ENCODE measurements around the gene HIGD1C. TPM values are rescaled to one million over a fixed set of nuclear protein-coding genes. Genes with fewer than 3 reads are reported as not detected.
"Not testable (repeated sequence)": the region's sequence is repeated elsewhere in the genome, so short reads cannot be mapped to it uniquely, and the experiment has no call there.

HIGD1C gene
- polyA plus RNA-seq, 1 donor from 2014 or later: 1.4 TPM

DNA sequence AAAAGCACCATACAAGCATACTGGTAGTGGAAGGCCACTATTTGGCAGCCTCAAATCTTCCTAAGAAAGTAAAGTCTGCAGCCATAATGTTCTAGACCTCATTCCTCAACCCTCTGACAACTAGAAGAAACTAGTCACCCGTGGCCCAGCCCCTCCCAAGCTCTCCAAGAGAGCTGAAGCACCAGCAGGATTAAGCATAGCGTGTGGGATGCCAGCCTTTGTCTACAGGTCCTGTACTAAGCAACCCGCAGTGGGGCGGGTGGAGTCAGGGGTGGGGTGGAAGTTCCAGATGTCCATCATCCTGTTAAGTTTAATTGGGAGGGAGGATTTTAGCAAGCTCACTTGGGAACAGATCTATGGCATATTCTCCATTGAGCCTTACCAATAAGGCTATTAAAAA lies 59.6 kb downstream of the HIGD1C start:
- Mint-ChIP-seq H3K9me3 (no peaks in the 10 kb centered on the region), H3K27me3 (no peaks in the 10 kb centered on the region), H3K27ac (no peak overlapping the region), H3K36me3 (no peaks in the 10 kb centered on the region), H3K4me3 (no peak overlapping the region), H3K4me1 (peaks cover 7 to 10% (median 9%) of the 10 kb centered on the region in 3 donors)

- H3K9me3 Mint-ChIP-seq: no peaks in the 10 kb centered on the region
- H3K36me3 Mint-ChIP-seq: no peaks in the 10 kb centered on the region
- H3K4me3 Mint-ChIP-seq: no peak overlapping the region
- H3K27me3 Mint-ChIP-seq: no peaks in the 10 kb centered on the region
- no peak overlapping the region for H3K27ac Mint-ChIP-seq
- H3K4me1 Mint-ChIP-seq: peaks cover 7 to 16% (median 12%) of the 10 kb centered on the region in 3 donors
These were observed 60.4 kb downstream of the HIGD1C start for GRCh38 chr12:51012570-51013236.

DNA sequence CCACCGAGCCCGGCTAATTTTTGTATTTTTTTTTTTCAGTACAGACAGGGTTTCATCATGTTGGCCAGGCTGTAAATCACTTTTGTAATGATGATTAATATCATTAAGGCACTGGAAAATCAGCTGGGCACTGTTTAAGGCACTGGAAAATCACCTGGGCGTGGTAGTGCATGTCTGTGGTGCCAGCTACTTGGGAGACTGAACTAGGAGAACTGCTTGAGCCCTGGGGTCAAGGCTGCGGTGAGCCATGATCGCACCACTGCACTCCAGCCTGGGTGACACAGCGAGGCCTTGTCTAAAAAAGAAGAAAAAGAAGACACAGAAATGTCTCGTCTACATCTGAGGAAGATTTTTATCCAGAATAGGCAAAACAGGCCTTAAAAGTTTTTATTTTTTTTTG lies 61.1 kb downstream of the HIGD1C start:
- H3K27ac Mint-ChIP-seq: no peak overlapping the region
- no peaks in the 10 kb centered on the region for H3K9me3 Mint-ChIP-seq
- no peak overlapping the region for H3K4me3 Mint-ChIP-seq
- no peaks in the 10 kb centered on the region for H3K27me3 Mint-ChIP-seq
- peaks cover 7 to 18% (median 12%) of the 10 kb centered on the region in 3 donors for H3K4me1 Mint-ChIP-seq
- H3K36me3 Mint-ChIP-seq: no peaks in the 10 kb centered on the region

- peaks cover 7 to 16% (median 11%) of the 10 kb centered on the region in 3 donors for H3K4me1 Mint-ChIP-seq
- H3K9me3 Mint-ChIP-seq, H3K27ac Mint-ChIP-seq, H3K4me3 Mint-ChIP-seq, H3K36me3 Mint-ChIP-seq, H3K27me3 Mint-ChIP-seq: not testable (repeated sequence)
These were observed 62.1 kb downstream of the HIGD1C start for GRCh38 chr12:51014467-51014866.

GRCh38 chr12:51017452-51017851 lies 65.1 kb downstream of the HIGD1C start:
- Mint-ChIP-seq H3K36me3 (no peaks in the 10 kb centered on the region), H3K4me1 (peaks cover 10 to 16% (median 15%) of the 10 kb centered on the region in 3 donors), H3K4me3 (no peak overlapping the region), H3K27me3 (no peaks in the 10 kb centered on the region), H3K27ac (peak overlapping the region in 1 of 3 donors; percentile 32), H3K9me3 (no peaks in the 10 kb centered on the region)

- H3K27me3 Mint-ChIP-seq: no peaks in the 10 kb centered on the region
- H3K4me3 Mint-ChIP-seq: no peak overlapping the region
- H3K36me3 Mint-ChIP-seq: peaks cover 2% of the 10 kb centered on the region
- H3K27ac Mint-ChIP-seq: no peak overlapping the region
- no peaks in the 10 kb centered on the region for H3K9me3 Mint-ChIP-seq
- H3K4me1 Mint-ChIP-seq: peaks cover 4 to 12% (median 11%) of the 10 kb centered on the region in 3 donors
These were observed 66.6 kb downstream of the HIGD1C start for GRCh38 chr12:51018956-51019355.

DNA sequence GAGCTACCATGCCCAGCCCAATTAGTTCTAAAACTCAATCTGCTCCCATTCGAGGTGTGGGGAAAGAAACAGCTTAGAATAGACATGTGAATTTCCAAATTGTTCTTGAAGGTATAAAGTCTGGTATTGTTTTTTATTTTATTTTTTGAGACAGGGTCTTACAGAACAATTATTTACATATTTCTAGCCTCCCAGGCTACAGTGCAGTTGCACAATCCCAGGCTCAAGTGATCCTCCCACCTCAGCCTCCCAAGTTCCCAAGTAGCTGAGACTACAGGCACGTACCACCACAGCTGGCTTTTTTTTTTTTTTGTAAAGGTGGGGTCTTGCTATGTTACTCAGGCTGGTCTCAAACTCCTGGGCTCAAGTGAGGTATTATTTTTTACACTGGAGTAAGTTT lies 67.6 kb downstream of the HIGD1C start:
- H3K27ac Mint-ChIP-seq: no peak overlapping the region
- H3K4me1 Mint-ChIP-seq: peaks cover 12 to 22% (median 20%) of the 10 kb centered on the region in 3 donors
- peaks cover 2% of the 10 kb centered on the region for H3K36me3 Mint-ChIP-seq
- H3K4me3 Mint-ChIP-seq: no peak overlapping the region
- no peaks in the 10 kb centered on the region for H3K27me3 Mint-ChIP-seq
- H3K9me3 Mint-ChIP-seq: no peaks in the 10 kb centered on the region

Other genes with a start within 250 kb of the HIGD1C start
- gene ATF1, start 188.4 kb upstream of the HIGD1C start, polyA plus RNA-seq: 37.8 TPM
- gene TMPRSS12, start 109.6 kb upstream of the HIGD1C start, polyA plus RNA-seq: not detected
- gene SLC11A2, start 73.8 kb downstream of the HIGD1C start, polyA plus RNA-seq: 8.2 TPM
- 25.7 TPM for gene LETMD1, start 95.8 kb downstream of the HIGD1C start, polyA plus RNA-seq
- 4.6 TPM for gene CSRNP2, start 131.1 kb downstream of the HIGD1C start, polyA plus RNA-seq
- gene TFCP2, start 220.6 kb downstream of the HIGD1C start, polyA plus RNA-seq: 10.3 TPM